Fibroblast of skin of scalp (primary cell): ENCODE data around the gene HOXA3.

Experiments used
- DNase-seq: peaks from one replicate; pipeline ENCODE4 v3.0.0-alpha.2; 2013

Gene HOXA3

GRCh38 chr7:27142580-27143022 lies 9.8 kb downstream of the HOXA3 start:
- no peak for DNase-seq

DNA sequence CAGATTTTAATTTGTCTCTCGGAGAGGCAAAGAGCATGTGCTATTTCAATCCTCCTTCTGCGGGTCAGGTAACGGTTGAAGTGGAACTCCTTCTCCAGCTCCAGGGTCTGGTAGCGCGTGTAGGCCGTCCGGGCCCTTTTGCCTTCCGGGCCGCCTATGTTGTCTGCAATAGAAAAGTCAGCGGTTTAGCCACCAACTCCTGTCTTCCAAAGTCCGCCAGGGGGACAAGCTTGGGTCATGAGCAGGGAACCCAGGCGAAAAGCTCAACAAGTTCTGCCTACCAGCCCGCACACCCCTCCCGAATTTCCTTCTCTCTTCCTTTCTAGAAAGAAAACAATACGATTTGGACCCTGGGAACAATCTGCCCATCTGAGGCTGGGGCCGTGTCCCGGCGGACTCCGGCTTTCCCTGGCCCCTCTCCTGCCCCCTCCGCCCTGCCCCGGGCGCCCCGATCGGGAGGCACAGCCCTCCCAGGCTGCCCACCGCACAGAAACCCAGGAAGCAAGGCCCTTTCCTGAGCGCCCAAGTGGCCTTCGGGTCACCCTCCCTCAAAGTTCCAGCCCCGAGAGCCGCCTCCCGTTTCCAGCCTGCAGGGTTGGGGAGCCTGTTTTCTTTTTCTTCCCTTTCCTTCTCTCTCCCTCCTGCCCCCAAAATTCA lies 10.3 kb downstream of the HOXA3 start:
- no peak for DNase-seq

- no peak for DNase-seq
Measured at GRCh38 chr7:27141137-27141922, 11.1 kb downstream of the HOXA3 start.

DNA sequence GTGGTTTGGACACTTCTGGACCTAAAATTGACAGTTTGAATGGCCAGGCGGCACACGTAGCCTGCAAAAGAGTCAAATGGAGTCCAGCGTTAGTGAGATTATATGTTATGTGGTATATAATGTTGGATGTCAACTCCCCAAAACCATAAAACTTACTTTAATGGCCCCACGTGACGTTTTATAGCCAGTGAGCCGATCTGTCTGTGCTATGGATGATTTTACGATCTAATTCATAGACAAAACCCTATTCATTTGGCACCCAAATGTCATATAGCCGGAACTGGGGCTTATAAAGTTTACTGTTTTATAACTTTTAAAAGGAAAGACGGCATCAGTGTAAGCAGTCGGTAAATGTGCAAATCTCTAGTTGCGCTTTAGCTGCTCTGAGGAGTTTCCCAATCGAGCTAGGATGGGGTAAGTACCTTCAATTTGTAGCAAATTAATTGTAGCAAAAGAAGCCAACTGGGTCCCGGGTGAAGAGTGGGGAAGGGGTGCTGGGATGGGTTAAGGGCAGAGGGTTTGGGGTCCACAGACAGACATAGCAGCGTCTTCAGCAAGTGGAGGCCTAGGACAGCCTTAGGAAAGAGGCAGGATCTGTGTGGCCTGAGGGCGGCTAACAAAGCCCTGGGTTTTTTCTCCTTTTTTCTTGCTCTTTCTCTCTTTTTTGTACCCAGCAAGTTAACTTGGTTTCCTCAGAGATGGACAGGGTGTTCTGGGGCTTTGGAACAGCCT lies 12.1 kb downstream of the HOXA3 start:
- DNase-seq: no peak

GRCh38 chr7:27139334-27140125 lies 12.9 kb downstream of the HOXA3 start:
- DNase-seq: no peak

DNA sequence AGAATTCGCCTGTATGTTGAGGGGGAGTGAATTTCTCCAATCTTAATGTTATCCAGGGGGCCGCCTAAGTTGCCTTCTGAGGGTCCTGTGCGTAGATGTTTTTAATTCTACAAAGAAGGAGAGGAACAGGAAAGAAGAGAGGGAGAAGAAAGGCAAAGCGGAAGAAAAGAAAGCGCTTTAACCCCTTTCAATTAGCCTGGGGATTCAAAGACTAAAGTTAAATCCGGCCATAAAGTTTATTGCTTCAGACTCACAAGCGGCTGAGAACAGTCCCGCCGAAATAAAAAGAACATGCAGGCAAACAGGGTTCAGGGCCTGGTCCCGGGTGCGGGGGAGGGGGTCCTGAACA lies 13.4 kb downstream of the HOXA3 start:
- no peak for DNase-seq

DNA sequence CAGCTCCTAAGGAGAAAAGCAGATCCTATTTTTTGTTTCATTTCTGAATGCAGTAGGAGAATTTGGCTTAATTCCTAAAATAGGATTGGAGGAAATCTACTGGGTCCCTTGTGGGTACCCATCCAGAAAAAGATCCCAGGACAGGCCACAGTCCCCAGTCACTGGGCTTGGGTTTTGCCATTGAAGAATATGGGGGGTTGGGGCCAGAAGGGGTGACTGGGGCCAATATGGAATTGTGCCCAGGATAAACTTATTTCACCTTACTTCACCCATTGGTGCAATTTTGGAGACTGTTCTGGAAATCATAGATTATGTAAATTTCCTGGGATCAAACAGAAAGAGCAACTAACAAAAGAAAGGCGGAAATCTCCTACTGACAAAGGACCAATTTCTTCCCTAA lies 13.9 kb downstream of the HOXA3 start:
- no peak for DNase-seq

- no peak for DNase-seq
Measured at GRCh38 chr7:27137640-27138315, 14.6 kb downstream of the HOXA3 start.

GRCh38 chr7:27134392-27134791 lies 18.0 kb downstream of the HOXA3 start:
- DNase-seq: no peak

GRCh38 chr7:27133409-27134231 lies 18.8 kb downstream of the HOXA3 start:
- no peak for DNase-seq

DNA sequence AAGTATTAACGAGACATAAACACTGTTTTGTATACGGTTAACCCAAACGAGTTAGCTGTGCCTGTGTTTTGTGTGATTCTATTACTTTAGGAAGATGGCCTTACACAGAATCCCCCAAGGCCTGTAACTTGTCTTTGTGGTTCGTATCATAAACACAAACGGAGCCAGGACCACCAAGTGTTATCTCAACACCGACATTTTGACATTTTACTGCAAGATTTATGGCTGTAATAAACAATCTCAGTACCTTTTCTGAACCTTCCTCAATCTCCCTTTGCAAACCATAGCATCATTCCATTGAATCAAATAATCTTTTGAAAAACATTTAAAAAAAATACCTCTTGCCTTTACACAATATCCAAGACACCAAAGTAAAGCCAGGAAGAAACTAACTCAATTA lies 19.4 kb downstream of the HOXA3 start:
- DNase-seq: no peak

GRCh38 chr7:27132214-27132613 lies 20.2 kb downstream of the HOXA3 start:
- DNase-seq: no peak

DNA sequence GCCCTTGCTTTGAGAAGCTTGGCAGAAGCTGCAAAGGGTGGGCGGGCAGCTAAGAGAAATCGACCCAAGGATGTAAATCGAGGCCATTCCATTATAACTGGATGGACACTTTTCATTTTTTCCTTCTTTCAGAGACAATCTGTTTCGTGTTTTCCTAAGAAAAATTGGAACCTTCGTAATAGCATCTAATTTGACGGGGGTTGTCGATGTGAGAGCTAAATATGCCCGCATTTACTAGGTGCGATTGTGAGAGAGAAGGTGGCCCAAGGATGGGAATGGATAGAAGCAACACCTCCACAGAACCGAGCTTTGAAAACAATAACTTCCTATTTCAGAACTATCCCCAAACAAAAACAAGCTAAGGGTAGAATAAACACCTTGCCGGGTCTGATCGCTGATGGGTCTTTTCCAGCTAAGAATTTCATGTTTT lies 21.0 kb downstream of the HOXA3 start:
- no peak for DNase-seq

DNA sequence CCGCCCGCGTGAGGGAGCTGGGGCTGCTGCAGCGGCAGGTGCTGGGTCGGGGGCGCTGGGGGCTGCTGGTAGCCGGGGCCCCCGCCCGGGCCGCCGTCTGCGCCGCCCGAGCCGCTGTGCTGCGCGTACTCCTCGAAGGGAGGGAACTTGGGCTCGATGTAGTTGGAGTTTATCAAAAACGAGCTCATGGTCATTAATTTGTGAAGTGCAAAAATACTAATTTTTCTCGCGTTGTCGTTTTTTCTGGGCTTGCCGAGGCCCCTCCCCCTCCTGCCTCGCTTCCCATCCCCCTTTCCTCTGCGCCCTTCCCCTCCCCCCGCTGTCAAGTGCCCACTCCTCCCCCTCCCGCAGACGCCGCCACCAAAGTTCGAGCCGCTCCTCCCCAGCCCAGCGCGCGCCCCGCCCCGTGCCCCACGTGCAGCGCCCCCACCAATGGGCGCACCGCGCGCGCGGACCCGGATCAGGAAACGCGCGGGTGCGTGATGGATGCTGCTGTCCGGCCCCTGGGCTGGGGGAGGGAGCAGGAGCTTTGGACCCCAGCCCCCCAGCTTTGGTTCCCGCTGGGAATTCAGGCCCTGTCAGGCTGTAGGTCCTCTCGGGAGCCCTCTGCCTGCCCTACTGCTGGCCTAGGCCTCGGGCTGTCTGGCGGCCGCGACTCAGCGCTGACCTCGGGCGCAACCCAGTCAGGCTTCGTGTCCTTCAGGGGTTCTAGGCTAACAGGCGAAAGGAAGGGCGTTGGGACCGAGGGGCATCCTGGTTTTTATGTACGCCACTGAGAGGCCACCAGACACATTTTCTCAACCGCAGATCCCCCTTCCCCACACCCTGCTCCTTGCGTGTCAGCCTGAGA lies 21.6 kb downstream of the HOXA3 start, which contains the start of gene HOXA4:
TSS of gene HOXA4 (minus strand) at position 218 of the 850 bp plus-strand sequence. CDS start at position 194, 24 bp downstream.
- peak; percentile 27 for DNase-seq

GRCh38 chr7:27129729-27130539 lies 22.4 kb downstream of the HOXA3 start:
- DNase-seq: no peak

DNA sequence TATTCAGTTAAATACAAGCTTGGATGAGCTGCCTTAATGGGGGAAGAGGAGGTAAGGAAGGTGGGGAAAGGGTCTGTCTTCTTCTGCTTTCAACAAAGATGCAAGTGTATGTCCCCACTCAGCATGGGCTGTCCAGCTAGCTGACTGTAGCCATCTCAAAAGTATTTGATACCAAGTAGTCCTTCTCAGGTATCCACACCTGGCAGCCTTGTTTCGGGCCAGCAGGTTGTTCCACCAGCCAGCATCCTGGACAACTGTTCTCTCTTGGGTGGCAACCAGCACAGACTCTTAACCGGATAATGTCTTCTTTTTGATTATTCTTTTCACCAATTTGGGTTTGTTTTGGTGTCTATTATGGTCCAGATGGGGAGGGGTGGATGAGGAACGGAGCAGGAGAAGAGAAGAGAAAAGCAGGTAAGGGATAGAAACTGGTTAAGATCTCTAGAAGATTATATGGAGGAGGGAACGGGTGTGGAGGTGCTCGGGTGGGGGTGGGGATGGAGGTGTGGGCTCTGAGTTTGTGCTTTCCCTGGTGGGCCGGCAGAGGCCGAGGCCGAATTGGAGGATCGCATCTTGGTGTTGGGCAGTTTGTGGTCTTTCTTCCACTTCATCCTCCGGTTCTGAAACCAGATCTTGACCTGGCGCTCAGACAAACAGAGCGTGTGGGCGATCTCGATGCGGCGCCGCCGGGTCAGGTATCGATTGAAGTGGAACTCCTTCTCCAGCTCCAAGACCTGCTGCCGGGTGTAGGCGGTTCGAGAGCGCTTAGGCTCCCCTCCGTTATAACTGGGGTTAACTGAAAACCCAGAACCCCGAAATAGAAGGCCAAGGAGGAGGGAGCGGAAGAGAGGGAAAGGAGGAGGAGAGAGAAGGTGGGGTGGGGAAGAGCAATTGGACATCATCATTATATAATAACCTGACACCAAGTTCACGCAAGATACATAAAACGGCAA lies 23.3 kb downstream of the HOXA3 start:
- no peak for DNase-seq

DNA sequence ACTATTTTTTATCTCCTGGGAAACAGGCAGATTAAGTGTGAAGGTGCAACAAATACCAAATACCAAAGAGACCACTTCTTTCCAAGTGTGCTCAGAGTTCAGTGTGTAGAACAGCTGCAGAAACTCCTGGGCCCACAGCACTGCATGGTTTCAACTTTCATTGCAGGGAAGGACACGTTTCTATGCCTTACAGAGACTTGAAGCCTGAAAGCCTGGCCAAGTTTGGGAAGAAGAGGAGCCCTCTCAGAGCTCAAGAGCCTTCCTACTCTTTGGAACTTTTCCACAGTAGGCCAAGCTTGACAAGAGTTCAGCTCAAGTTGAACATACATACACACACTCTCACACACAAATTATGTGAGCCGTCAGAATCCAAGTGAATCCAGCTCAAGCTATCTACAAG lies 24.3 kb downstream of the HOXA3 start:
- no peak for DNase-seq
